ENCODE measurements around the gene ALDH3A2.

Gene ALDH3A2

GRCh38 chr17:19712436-19713004, 64.0 kb downstream of the ALDH3A2 start:
- H3K36me3 ChIP-seq (ENCODE audit: control insufficient read depth, insufficient read depth, low read length) = no peaks in the 10 kb centered on the region
- H3K4me3 ChIP-seq (replicated peaks; ENCODE audit: low read depth, low read length) = no peak overlapping the region
- TF ChIP-seq, protein P1, sequence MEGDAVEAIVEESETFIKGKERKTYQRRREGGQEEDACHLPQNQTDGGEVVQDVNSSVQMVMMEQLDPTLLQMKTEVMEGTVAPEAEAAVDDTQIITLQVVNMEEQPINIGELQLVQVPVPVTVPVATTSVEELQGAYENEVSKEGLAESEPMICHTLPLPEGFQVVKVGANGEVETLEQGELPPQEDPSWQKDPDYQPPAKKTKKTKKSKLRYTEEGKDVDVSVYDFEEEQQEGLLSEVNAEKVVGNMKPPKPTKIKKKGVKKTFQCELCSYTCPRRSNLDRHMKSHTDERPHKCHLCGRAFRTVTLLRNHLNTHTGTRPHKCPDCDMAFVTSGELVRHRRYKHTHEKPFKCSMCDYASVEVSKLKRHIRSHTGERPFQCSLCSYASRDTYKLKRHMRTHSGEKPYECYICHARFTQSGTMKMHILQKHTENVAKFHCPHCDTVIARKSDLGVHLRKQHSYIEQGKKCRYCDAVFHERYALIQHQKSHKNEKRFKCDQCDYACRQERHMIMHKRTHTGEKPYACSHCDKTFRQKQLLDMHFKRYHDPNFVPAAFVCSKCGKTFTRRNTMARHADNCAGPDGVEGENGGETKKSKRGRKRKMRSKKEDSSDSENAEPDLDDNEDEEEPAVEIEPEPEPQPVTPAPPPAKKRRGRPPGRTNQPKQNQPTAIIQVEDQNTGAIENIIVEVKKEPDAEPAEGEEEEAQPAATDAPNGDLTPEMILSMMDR (IDR thresholded peaks at IDR 0.05; ENCODE audit: insufficient read depth, low read length, poor library complexity, severe bottlenecking) = no peak
- no peak for DNase-seq (ENCODE audit: extremely low read depth, insufficient read length)
- no peaks in the 10 kb centered on the region; the same call in 1 of the 2 replicates for H3K27me3 ChIP-seq (replicated peaks; ENCODE audit: control insufficient read depth, insufficient read depth, low read length)

- Histone ChIP-seq H3K27me3 (replicated peaks; ENCODE audit: control insufficient read depth, insufficient read depth, low read length) (no peaks in the 10 kb centered on the region; the same call in 1 of the 2 replicates), H3K36me3 (ENCODE audit: control insufficient read depth, insufficient read depth, low read length) (no peaks in the 10 kb centered on the region), H3K4me3 (replicated peaks; ENCODE audit: low read depth, low read length) (no peak overlapping the region)
- TF ChIP-seq, protein P1 (IDR thresholded peaks at IDR 0.05; ENCODE audit: insufficient read depth, low read length, poor library complexity, severe bottlenecking) = no peak
- DNase-seq (ENCODE audit: extremely low read depth, insufficient read length) = no peak
Observed at GRCh38 chr17:19713462-19713861, 64.9 kb downstream of the ALDH3A2 start.

DNA sequence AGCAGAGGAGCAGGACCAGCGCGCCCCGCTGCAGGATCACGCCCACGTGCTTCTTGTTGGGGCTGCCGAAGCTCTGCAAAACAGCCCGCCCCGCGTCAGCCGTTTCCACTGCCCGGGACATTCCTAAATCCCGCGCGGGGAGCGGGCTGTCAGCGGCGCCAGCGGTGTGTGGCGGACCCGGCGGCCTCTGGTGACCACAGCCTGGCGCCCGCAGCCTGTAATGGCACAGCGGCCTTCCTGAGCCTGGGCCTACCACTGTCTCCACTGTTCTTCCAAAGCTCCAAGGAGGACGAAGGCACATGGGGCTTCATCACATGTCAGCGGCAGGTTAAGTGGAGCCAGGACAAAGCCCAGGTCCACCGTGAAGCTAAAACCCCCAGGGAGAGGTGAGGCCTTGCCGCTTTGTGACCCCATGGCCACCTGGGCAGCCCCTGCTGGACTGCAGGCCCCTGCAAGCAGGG, 65.4 kb downstream of the ALDH3A2 start:
- DNase-seq (ENCODE audit: extremely low read depth, insufficient read length) = no peak
- H3K36me3 ChIP-seq (ENCODE audit: control insufficient read depth, insufficient read depth, low read length) = no peaks in the 10 kb centered on the region
- H3K4me3 ChIP-seq (replicated peaks; ENCODE audit: low read depth, low read length) = no peak overlapping the region
- no peaks in the 10 kb centered on the region; the same call in 1 of the 2 replicates for H3K27me3 ChIP-seq (replicated peaks; ENCODE audit: control insufficient read depth, insufficient read depth, low read length)
- TF ChIP-seq, protein P1 (IDR thresholded peaks at IDR 0.05; ENCODE audit: insufficient read depth, low read length, poor library complexity, severe bottlenecking) = no peak

- TF ChIP-seq, protein P1 (IDR thresholded peaks at IDR 0.05; ENCODE audit: insufficient read depth, low read length, poor library complexity, severe bottlenecking) = no peak
- no peaks in the 10 kb centered on the region; the same call in none of the 2 replicates for H3K27me3 ChIP-seq (replicated peaks; ENCODE audit: control insufficient read depth, insufficient read depth, low read length)
- H3K36me3 ChIP-seq (ENCODE audit: control insufficient read depth, insufficient read depth, low read length) = no peaks in the 10 kb centered on the region
- DNase-seq (ENCODE audit: extremely low read depth, insufficient read length) = no peak
- no peak overlapping the region for H3K4me3 ChIP-seq (replicated peaks; ENCODE audit: low read depth, low read length)
Observed at GRCh38 chr17:19714542-19715411, 66.2 kb downstream of the ALDH3A2 start.

DNA sequence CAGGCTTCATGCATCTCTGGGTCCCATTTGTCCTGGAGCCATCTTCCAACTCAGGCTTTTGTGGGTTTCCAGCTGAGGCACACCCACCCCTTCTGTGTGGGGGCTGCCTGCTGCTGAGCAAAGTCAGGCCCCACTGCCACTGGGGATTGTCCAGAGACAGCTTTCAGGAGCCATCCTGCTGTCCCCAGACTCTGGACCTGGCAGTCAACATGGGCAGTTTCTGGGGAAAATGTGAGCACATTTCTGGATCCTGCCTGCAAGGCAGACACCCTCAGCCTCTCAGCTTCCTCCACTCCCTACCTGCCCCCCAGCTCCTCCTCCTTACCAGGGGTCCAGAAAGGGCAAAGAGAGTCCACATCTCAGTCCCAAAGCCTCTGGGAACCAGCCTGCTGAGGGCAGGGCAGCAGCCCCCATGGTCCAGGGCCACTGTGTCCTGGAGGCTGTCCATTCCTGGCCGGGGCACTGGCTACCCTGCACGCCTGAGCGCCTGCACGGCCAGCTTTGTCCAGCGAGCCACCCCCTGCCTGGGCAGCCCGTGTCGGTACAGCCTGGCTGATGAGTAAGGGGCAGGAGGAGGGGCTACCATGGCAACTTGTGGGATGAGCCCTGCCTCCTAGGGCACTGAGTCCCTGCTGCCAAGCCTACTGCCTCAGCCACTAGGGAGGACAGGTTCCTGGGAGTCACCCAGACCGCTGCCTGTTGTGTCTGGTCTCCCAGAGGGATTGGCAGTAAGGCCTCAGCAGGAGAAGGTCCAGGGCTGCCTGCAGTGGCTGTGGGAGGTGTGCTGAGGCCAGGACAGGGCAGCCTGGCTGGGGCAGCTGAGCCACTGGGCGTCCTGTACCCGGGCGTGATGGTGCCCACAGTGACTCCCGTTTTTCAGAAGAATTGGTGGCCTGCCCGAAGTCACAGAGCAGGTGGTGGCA, 67.8 kb downstream of the ALDH3A2 start, which contains the start of gene SLC47A2:
SLC47A2 (minus strand) TSS at position 477 of the 923 bp plus-strand sequence; CDS start at position 448, 29 bp downstream.
- DNase-seq (ENCODE audit: extremely low read depth, insufficient read length) = no peak
- no peaks in the 10 kb centered on the region for H3K36me3 ChIP-seq (ENCODE audit: control insufficient read depth, insufficient read depth, low read length)
- TF ChIP-seq, protein P1 (IDR thresholded peaks at IDR 0.05; ENCODE audit: insufficient read depth, low read length, poor library complexity, severe bottlenecking) = no peak
- no peak within 1 kb of the TSS for H3K4me3 ChIP-seq (replicated peaks; ENCODE audit: low read depth, low read length)
- no peaks in the 10 kb centered on the region; the same call in none of the 2 replicates for H3K27me3 ChIP-seq (replicated peaks; ENCODE audit: control insufficient read depth, insufficient read depth, low read length)

All from GM06990 (cell line).